Ovary (tissue), 3 donors: ENCODE measurements around the gene PARK7.

Experiments
- POLR2A ChIP-seq: fragments of 450-650 bp; IDR thresholded peaks from one replicate; pipeline ENCODE4 v1.6.1; 2017; ENCODE audit warnings: antibody characterized with exemption, mild to moderate bottlenecking, moderate library complexity
- TF ChIP-seq, protein P1 (sequence below), 3 donors: fragments of 450-650 bp in 2 of 3; fragments of 200-600 bp in 1 of 3; IDR thresholded peaks; one replicate each; pipeline versions ENCODE4 v1.5.1 to v1.8.0; 2016 to 2022; ENCODE audit warnings: antibody characterized with exemption in 3 of 3, mild to moderate bottlenecking in 1 of 3
- donor health status: DM: no; HTN: no; CAD: no.

DNA sequence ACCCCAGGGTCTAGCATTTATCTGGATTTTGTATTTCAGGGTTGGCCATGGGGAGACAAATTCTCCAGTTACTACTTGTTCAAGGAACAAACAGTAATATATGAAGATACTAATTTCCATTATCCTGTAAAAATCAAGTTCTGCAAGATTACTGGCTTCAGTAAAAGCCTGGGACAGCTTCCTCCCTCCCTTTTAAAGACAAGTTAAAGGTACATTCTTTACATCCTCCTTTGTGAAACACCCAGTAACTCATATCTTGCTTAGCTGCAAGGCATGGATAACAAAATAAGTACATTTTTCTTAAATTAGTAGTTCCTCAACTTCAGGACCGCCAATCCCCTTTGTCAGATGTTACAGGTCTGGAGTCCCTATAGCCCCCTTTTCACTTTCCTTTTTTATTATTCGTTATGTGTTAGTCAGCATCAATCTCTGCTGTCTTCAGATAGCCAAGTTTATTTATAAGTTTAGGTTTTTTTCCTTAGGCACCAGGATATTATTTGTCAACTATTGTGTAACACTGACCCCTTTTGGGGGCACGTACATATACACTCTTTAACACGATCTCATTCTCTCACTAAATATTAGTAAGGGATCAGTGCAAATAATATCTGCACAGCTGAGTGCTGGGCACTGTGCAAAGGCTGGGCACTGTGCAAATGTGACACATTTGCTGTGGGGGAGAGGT lies 54.8 kb downstream of the PARK7 start:
- no peak for TF ChIP-seq POLR2A
- TF ChIP-seq, protein P1, sequence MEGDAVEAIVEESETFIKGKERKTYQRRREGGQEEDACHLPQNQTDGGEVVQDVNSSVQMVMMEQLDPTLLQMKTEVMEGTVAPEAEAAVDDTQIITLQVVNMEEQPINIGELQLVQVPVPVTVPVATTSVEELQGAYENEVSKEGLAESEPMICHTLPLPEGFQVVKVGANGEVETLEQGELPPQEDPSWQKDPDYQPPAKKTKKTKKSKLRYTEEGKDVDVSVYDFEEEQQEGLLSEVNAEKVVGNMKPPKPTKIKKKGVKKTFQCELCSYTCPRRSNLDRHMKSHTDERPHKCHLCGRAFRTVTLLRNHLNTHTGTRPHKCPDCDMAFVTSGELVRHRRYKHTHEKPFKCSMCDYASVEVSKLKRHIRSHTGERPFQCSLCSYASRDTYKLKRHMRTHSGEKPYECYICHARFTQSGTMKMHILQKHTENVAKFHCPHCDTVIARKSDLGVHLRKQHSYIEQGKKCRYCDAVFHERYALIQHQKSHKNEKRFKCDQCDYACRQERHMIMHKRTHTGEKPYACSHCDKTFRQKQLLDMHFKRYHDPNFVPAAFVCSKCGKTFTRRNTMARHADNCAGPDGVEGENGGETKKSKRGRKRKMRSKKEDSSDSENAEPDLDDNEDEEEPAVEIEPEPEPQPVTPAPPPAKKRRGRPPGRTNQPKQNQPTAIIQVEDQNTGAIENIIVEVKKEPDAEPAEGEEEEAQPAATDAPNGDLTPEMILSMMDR (IDR thresholded peaks at IDR 0.05), result no peak
